ENCODE data around the gene GMDS. TPM values are rescaled to one million over a fixed set of nuclear protein-coding genes. Genes with fewer than 3 reads are reported as not detected.

The GMDS gene
- total and polyA plus RNA-seq, 2 donors (not counting 3 experiments of a cell fraction or from before 2014, with no cell fraction given), result 9.8 to 23.5 TPM

DNA sequence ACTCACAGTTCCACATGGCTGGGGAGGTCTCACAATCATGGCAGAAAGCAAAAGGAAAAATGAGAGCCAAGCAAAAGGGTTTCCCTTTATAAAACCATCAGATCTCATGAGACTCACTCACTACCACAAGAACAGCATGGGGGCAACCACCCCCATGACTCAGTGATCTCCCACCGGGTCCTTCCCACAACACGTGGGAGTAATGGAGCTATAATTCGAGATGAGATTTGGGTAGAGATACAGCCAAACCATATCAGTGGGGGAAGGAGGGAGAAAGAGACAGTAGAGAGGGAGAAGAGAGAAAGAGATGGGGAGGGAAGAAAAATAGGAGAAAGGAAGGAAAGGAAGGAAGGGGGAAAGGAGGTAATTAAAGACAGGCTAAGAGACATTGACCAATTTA lies 30.1 kb downstream of the GMDS start:
- TF ChIP-seq GATA2 (IDR thresholded peaks at IDR 0.05; ENCODE audit: insufficient read depth, insufficient read length, low read depth, low read length) (no peak), POLR2AphosphoS5 (IDR thresholded peaks at IDR 0.05; ENCODE audit: insufficient read depth, low read depth, low read length) (no peak)
- Histone ChIP-seq H3K4me3 (replicated peaks in 1 of 3; ENCODE audit: insufficient read depth in 1 of 3, low read depth in 1 of 3, low read length in 3 of 3) (no peak overlapping the region), H3K27me3 (ENCODE audit: control insufficient read depth in 2 of 2, insufficient read depth in 2 of 2, low read length in 2 of 2) (no peaks in the 10 kb centered on the region), H3K4me2 (ENCODE audit: insufficient read depth, low read length) (no peak overlapping the region), H3K9me1 (replicated peaks; ENCODE audit: control insufficient read depth, extremely low read depth, insufficient read depth, low read length) (no peaks in the 10 kb centered on the region), H3K36me3 (ENCODE audit: control insufficient read depth in 2 of 2, extremely low read depth in 1 of 2, insufficient read depth in 2 of 2, low read length in 2 of 2) (no peaks in the 10 kb centered on the region), H3K9ac (replicated peaks; ENCODE audit: extremely low read depth, insufficient read depth, low read length) (no peak overlapping the region), H2AFZ (ENCODE audit: low read depth, low read length) (no peak overlapping the region), H3K27ac (ENCODE audit: insufficient read depth, low read depth, low read length) (no peak overlapping the region), H3K4me1 (ENCODE audit: control insufficient read depth, extremely low read depth, insufficient read depth, low read length) (no peaks in the 10 kb centered on the region), H4K20me1 (replicated peaks; ENCODE audit: control insufficient read depth, extremely low read depth, insufficient read depth, low read length) (no peaks in the 10 kb centered on the region), H3K9me3 (replicated peaks; ENCODE audit: control insufficient read depth, insufficient read depth, low read length) (no peaks in the 10 kb centered on the region), H3K79me2 (ENCODE audit: control insufficient read depth, insufficient read depth, low read length) (no peaks in the 10 kb centered on the region)
- dilution Hi-C loops (cut with MboI; ENCODE audit: extremely low pct_ligation_motif_present, low sequenced_read_pairs), result no loop called here
- ChIA-PET CTCF (no interaction called here), POLR2A (no interaction called here)
- DNase-seq (ENCODE audit: low read depth, low spot score), result no peak
- intact Hi-C loops (cut with micrococcal nuclease), result no loop called here
- no TSS peak for BruUV-seq (replicated peaks)
- FAIRE-seq, result no peak

DNA sequence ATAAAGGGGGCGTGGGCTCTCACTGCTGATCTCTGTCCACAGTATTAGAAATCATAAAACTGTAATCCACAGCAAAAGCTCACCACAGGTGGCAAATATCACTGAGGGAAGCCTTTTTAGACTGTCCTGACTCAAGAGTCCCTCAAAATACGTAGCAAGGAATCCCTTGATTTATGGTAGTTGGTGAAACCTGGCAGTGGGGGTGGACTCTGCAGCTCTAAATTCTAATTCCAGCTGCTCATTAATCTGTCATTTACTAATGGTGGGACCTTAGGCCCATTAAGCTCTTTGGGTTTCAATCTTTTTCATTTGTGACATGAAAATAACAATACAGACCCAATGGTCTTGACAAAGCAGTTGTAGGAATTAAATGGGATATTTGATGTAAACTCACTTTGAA lies 32.3 kb downstream of the GMDS start:
- Histone ChIP-seq H4K20me1 (replicated peaks; ENCODE audit: control insufficient read depth, extremely low read depth, insufficient read depth, low read length) (no peaks in the 10 kb centered on the region), H2AFZ (ENCODE audit: low read depth, low read length) (no peak overlapping the region), H3K4me2 (ENCODE audit: insufficient read depth, low read length) (no peak overlapping the region), H3K4me3 (replicated peaks in 1 of 3; ENCODE audit: insufficient read depth in 1 of 3, low read depth in 1 of 3, low read length in 3 of 3) (no peak overlapping the region), H3K9me1 (replicated peaks; ENCODE audit: control insufficient read depth, extremely low read depth, insufficient read depth, low read length) (no peaks in the 10 kb centered on the region), H3K79me2 (ENCODE audit: control insufficient read depth, insufficient read depth, low read length) (no peaks in the 10 kb centered on the region), H3K9me3 (replicated peaks; ENCODE audit: control insufficient read depth, insufficient read depth, low read length) (no peaks in the 10 kb centered on the region), H3K27ac (ENCODE audit: insufficient read depth, low read depth, low read length) (no peak overlapping the region), H3K9ac (replicated peaks; ENCODE audit: extremely low read depth, insufficient read depth, low read length) (no peak overlapping the region), H3K4me1 (ENCODE audit: control insufficient read depth, extremely low read depth, insufficient read depth, low read length) (no peaks in the 10 kb centered on the region), H3K36me3 (ENCODE audit: control insufficient read depth in 2 of 2, extremely low read depth in 1 of 2, insufficient read depth in 2 of 2, low read length in 2 of 2) (no peaks in the 10 kb centered on the region), H3K27me3 (ENCODE audit: control insufficient read depth in 2 of 2, insufficient read depth in 2 of 2, low read length in 2 of 2) (no peaks in the 10 kb centered on the region)
- ChIA-PET CTCF (interaction anchor here (0.9 to 1.2 kb wide), 2 partner anchors 18 to 141 kb away, joined by 3 read pairs; no protein-coding TSS in a partner anchor), POLR2A (no interaction called here)
- TF ChIP-seq EZH2 (IDR thresholded peaks at IDR 0.05; ENCODE audit: borderline replicate concordance, low read depth, low read length, severe bottlenecking), result no peak
- TF ChIP-seq, protein P1, sequence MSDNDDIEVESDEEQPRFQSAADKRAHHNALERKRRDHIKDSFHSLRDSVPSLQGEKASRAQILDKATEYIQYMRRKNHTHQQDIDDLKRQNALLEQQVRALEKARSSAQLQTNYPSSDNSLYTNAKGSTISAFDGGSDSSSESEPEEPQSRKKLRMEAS (IDR thresholded peaks at IDR 0.05; ENCODE audit: insufficient read depth, insufficient read length), result no peak
- no peak for TF ChIP-seq JUN (IDR thresholded peaks at IDR 0.05; ENCODE audit: borderline replicate concordance, insufficient read depth, insufficient read length, low read depth)
- TF ChIP-seq POLR2AphosphoS5 (IDR thresholded peaks at IDR 0.05; ENCODE audit: insufficient read depth, low read depth, low read length), result no peak
- TF ChIP-seq FOS (IDR thresholded peaks at IDR 0.05; ENCODE audit: borderline replicate concordance, insufficient read depth, low read length), result no peak
- no peak for TF ChIP-seq GATA2 (IDR thresholded peaks at IDR 0.05; ENCODE audit: insufficient read depth, insufficient read length, low read depth, low read length)
- TF ChIP-seq, protein P2, sequence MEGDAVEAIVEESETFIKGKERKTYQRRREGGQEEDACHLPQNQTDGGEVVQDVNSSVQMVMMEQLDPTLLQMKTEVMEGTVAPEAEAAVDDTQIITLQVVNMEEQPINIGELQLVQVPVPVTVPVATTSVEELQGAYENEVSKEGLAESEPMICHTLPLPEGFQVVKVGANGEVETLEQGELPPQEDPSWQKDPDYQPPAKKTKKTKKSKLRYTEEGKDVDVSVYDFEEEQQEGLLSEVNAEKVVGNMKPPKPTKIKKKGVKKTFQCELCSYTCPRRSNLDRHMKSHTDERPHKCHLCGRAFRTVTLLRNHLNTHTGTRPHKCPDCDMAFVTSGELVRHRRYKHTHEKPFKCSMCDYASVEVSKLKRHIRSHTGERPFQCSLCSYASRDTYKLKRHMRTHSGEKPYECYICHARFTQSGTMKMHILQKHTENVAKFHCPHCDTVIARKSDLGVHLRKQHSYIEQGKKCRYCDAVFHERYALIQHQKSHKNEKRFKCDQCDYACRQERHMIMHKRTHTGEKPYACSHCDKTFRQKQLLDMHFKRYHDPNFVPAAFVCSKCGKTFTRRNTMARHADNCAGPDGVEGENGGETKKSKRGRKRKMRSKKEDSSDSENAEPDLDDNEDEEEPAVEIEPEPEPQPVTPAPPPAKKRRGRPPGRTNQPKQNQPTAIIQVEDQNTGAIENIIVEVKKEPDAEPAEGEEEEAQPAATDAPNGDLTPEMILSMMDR (IDR thresholded peaks at IDR 0.05; ENCODE audit: extremely low read depth in 1 of 2, insufficient read depth in 1 of 2, low read depth in 1 of 2, low read length in 2 of 2), result no peak
- TF ChIP-seq POLR2A (IDR thresholded peaks at IDR 0.05; ENCODE audit: low read depth, low read length), result no peak
- TF ChIP-seq MYC (IDR thresholded peaks at IDR 0.05; ENCODE audit: low read depth, low read length), result no peak
- no TSS peak for BruUV-seq (replicated peaks)
- intact Hi-C loops (cut with micrococcal nuclease), result no loop called here
- no peak for DNase-seq (ENCODE audit: low read depth, low spot score)
- dilution Hi-C loops (cut with MboI; ENCODE audit: extremely low pct_ligation_motif_present, low sequenced_read_pairs), result no loop called here
- FAIRE-seq, result no peak

All from endothelial cell of umbilical vein (primary cell).